ENCODE measurements around the gene PRMT7.
A peak's percentile ranks its signal among the peaks of the same experiment; 100 is the strongest.

The PRMT7 gene

GRCh38 chr16:68399456-68399855 lies 88.6 kb downstream of the PRMT7 start:
- no peaks in the 10 kb centered on the region for H3K4me1 ChIP-seq (ENCODE audit: control insufficient read depth, low read depth, low read length)
- H3K56ac ChIP-seq (ENCODE audit: low read length): no peak overlapping the region
- no peak overlapping the region for H4K5ac ChIP-seq (ENCODE audit: low read length)
- H3K79me2 ChIP-seq (ENCODE audit: control insufficient read depth, insufficient read depth, low read length): no peaks in the 10 kb centered on the region
- H2BK15ac ChIP-seq (replicated peaks; ENCODE audit: low read depth): no peak overlapping the region
- no peak overlapping the region for H3K4me3 ChIP-seq (ENCODE audit: low read length)
- no CpG with 5 or more reads among the region's 3 CpGs for WGBS (ENCODE audit: extremely low coverage, insufficient coverage, low lambda C conversion rate)
- H3K79me1 ChIP-seq (ENCODE audit: low read length): no peaks in the 10 kb centered on the region
- DNase-seq: peak; percentile 32
- H3K27ac ChIP-seq (ENCODE audit: low read depth, low read length): no peak overlapping the region
- H2AK5ac ChIP-seq (ENCODE audit: low read length): no peak overlapping the region
- H3K27me3 ChIP-seq (ENCODE audit: insufficient read depth, low read length, poor library complexity): no peaks in the 10 kb centered on the region
- no peak overlapping the region for H2BK120ac ChIP-seq (ENCODE audit: low read depth, low read length)
- no peak overlapping the region for H3K23ac ChIP-seq (ENCODE audit: low read length)
- no peak overlapping the region for H3K4ac ChIP-seq (ENCODE audit: low read depth, low read length)
- H4K8ac ChIP-seq (ENCODE audit: low read depth, low read length): no peak overlapping the region
- H3K4me2 ChIP-seq (ENCODE audit: low read length): no peak overlapping the region
- H3K18ac ChIP-seq (ENCODE audit: low read length): no peak overlapping the region
- H2BK5ac ChIP-seq (ENCODE audit: low read length): no peak overlapping the region
- no peak overlapping the region for H3K9ac ChIP-seq (ENCODE audit: low read length)
- no peaks in the 10 kb centered on the region for H3K36me3 ChIP-seq (ENCODE audit: control insufficient read depth, insufficient read depth, low read length)

- H3K9ac ChIP-seq (ENCODE audit: low read length): no peak overlapping the region
- no peak overlapping the region for H2BK120ac ChIP-seq (ENCODE audit: low read depth, low read length)
- no peak overlapping the region for H2AK5ac ChIP-seq (ENCODE audit: low read length)
- H3K4me1 ChIP-seq (ENCODE audit: control insufficient read depth, low read depth, low read length): no peaks in the 10 kb centered on the region
- H3K27ac ChIP-seq (ENCODE audit: low read depth, low read length): no peak overlapping the region
- no peaks in the 10 kb centered on the region for H3K27me3 ChIP-seq (ENCODE audit: insufficient read depth, low read length, poor library complexity)
- H3K18ac ChIP-seq (ENCODE audit: low read length): no peak overlapping the region
- no peak overlapping the region for H3K4ac ChIP-seq (ENCODE audit: low read depth, low read length)
- H2BK15ac ChIP-seq (replicated peaks; ENCODE audit: low read depth): no peak overlapping the region
- no peak overlapping the region for H2BK5ac ChIP-seq (ENCODE audit: low read length)
- no peak overlapping the region for H3K23ac ChIP-seq (ENCODE audit: low read length)
- WGBS (ENCODE audit: extremely low coverage, insufficient coverage, low lambda C conversion rate): no CpG with 5 or more reads among the region's 5 CpGs
- H3K36me3 ChIP-seq (ENCODE audit: control insufficient read depth, insufficient read depth, low read length): no peaks in the 10 kb centered on the region
- no peak for DNase-seq
- no peak overlapping the region for H3K4me3 ChIP-seq (ENCODE audit: low read length)
- H3K4me2 ChIP-seq (ENCODE audit: low read length): no peak overlapping the region
- no peaks in the 10 kb centered on the region for H3K79me1 ChIP-seq (ENCODE audit: low read length)
- H4K8ac ChIP-seq (ENCODE audit: low read depth, low read length): no peak overlapping the region
- no peak overlapping the region for H3K56ac ChIP-seq (ENCODE audit: low read length)
- no peaks in the 10 kb centered on the region for H3K79me2 ChIP-seq (ENCODE audit: control insufficient read depth, insufficient read depth, low read length)
- H4K5ac ChIP-seq (ENCODE audit: low read length): no peak overlapping the region
Measured at GRCh38 chr16:68400083-68400923, 89.5 kb downstream of the PRMT7 start.

- WGBS (ENCODE audit: extremely low coverage, insufficient coverage, low lambda C conversion rate): no CpG with 5 or more reads among the region's 5 CpGs
- Histone ChIP-seq H3K4me1 (ENCODE audit: control insufficient read depth, low read depth, low read length) (no peaks in the 10 kb centered on the region), H3K4me3 (ENCODE audit: low read length) (no peak overlapping the region), H3K23ac (ENCODE audit: low read length) (no peak overlapping the region), H3K27ac (ENCODE audit: low read depth, low read length) (no peak overlapping the region), H3K9ac (ENCODE audit: low read length) (no peak overlapping the region), H3K56ac (ENCODE audit: low read length) (no peak overlapping the region), H3K27me3 (ENCODE audit: insufficient read depth, low read length, poor library complexity) (no peaks in the 10 kb centered on the region), H4K5ac (ENCODE audit: low read length) (no peak overlapping the region), H3K18ac (ENCODE audit: low read length) (no peak overlapping the region), H3K79me1 (ENCODE audit: low read length) (no peaks in the 10 kb centered on the region), H4K8ac (ENCODE audit: low read depth, low read length) (no peak overlapping the region), H3K4ac (ENCODE audit: low read depth, low read length) (no peak overlapping the region), H3K36me3 (ENCODE audit: control insufficient read depth, insufficient read depth, low read length) (no peaks in the 10 kb centered on the region), H2AK5ac (ENCODE audit: low read length) (no peak overlapping the region), H2BK15ac (replicated peaks; ENCODE audit: low read depth) (no peak overlapping the region), H2BK5ac (ENCODE audit: low read length) (no peak overlapping the region), H2BK120ac (ENCODE audit: low read depth, low read length) (no peak overlapping the region), H3K4me2 (ENCODE audit: low read length) (no peak overlapping the region), H3K79me2 (ENCODE audit: control insufficient read depth, insufficient read depth, low read length) (no peaks in the 10 kb centered on the region)
- no peak for DNase-seq
Measured at GRCh38 chr16:68400924-68401460, 90.2 kb downstream of the PRMT7 start.

GRCh38 chr16:68401871-68402747 lies 91.3 kb downstream of the PRMT7 start:
- H2BK120ac ChIP-seq (ENCODE audit: low read depth, low read length): no peak overlapping the region
- H3K23ac ChIP-seq (ENCODE audit: low read length): no peak overlapping the region
- no peaks in the 10 kb centered on the region for H3K27me3 ChIP-seq (ENCODE audit: insufficient read depth, low read length, poor library complexity)
- no peak overlapping the region for H3K27ac ChIP-seq (ENCODE audit: low read depth, low read length)
- no peak overlapping the region for H2AK5ac ChIP-seq (ENCODE audit: low read length)
- H3K4me1 ChIP-seq (ENCODE audit: control insufficient read depth, low read depth, low read length): no peaks in the 10 kb centered on the region
- no CpG with 5 or more reads among the region's 13 CpGs for WGBS (ENCODE audit: extremely low coverage, insufficient coverage, low lambda C conversion rate)
- H4K5ac ChIP-seq (ENCODE audit: low read length): no peak overlapping the region
- H3K4ac ChIP-seq (ENCODE audit: low read depth, low read length): no peak overlapping the region
- H3K9ac ChIP-seq (ENCODE audit: low read length): no peak overlapping the region
- no peak overlapping the region for H4K8ac ChIP-seq (ENCODE audit: low read depth, low read length)
- DNase-seq: no peak
- no peak overlapping the region for H2BK5ac ChIP-seq (ENCODE audit: low read length)
- no peaks in the 10 kb centered on the region for H3K36me3 ChIP-seq (ENCODE audit: control insufficient read depth, insufficient read depth, low read length)
- H3K18ac ChIP-seq (ENCODE audit: low read length): no peak overlapping the region
- no peaks in the 10 kb centered on the region for H3K79me1 ChIP-seq (ENCODE audit: low read length)
- H2BK15ac ChIP-seq (replicated peaks; ENCODE audit: low read depth): no peak overlapping the region
- no peak overlapping the region for H3K4me3 ChIP-seq (ENCODE audit: low read length)
- no peaks in the 10 kb centered on the region for H3K79me2 ChIP-seq (ENCODE audit: control insufficient read depth, insufficient read depth, low read length)
- H3K4me2 ChIP-seq (ENCODE audit: low read length): no peak overlapping the region
- H3K56ac ChIP-seq (ENCODE audit: low read length): no peak overlapping the region

GRCh38 chr16:68402748-68403040 lies 91.9 kb downstream of the PRMT7 start:
- H3K4ac ChIP-seq (ENCODE audit: low read depth, low read length): no peak overlapping the region
- no peak overlapping the region for H2AK5ac ChIP-seq (ENCODE audit: low read length)
- no peak overlapping the region for H3K9ac ChIP-seq (ENCODE audit: low read length)
- H3K4me3 ChIP-seq (ENCODE audit: low read length): no peak overlapping the region
- no peaks in the 10 kb centered on the region for H3K79me1 ChIP-seq (ENCODE audit: low read length)
- H2BK15ac ChIP-seq (replicated peaks; ENCODE audit: low read depth): no peak overlapping the region
- no peak overlapping the region for H2BK5ac ChIP-seq (ENCODE audit: low read length)
- no peak overlapping the region for H3K4me2 ChIP-seq (ENCODE audit: low read length)
- no peak overlapping the region for H4K5ac ChIP-seq (ENCODE audit: low read length)
- H3K36me3 ChIP-seq (ENCODE audit: control insufficient read depth, insufficient read depth, low read length): no peaks in the 10 kb centered on the region
- no peak overlapping the region for H2BK120ac ChIP-seq (ENCODE audit: low read depth, low read length)
- no peak overlapping the region for H3K27ac ChIP-seq (ENCODE audit: low read depth, low read length)
- H4K8ac ChIP-seq (ENCODE audit: low read depth, low read length): no peak overlapping the region
- H3K18ac ChIP-seq (ENCODE audit: low read length): no peak overlapping the region
- no peaks in the 10 kb centered on the region for H3K79me2 ChIP-seq (ENCODE audit: control insufficient read depth, insufficient read depth, low read length)
- DNase-seq: peak; percentile 70
- no CpG with 5 or more reads among the region's 3 CpGs for WGBS (ENCODE audit: extremely low coverage, insufficient coverage, low lambda C conversion rate)
- no peak overlapping the region for H3K56ac ChIP-seq (ENCODE audit: low read length)
- H3K27me3 ChIP-seq (ENCODE audit: insufficient read depth, low read length, poor library complexity): no peaks in the 10 kb centered on the region
- no peak overlapping the region for H3K23ac ChIP-seq (ENCODE audit: low read length)
- no peaks in the 10 kb centered on the region for H3K4me1 ChIP-seq (ENCODE audit: control insufficient read depth, low read depth, low read length)

Measured in mesendoderm (in vitro differentiated cells).